Measurements from ENCODE around the gene IQGAP2.

The IQGAP2 gene

DNA sequence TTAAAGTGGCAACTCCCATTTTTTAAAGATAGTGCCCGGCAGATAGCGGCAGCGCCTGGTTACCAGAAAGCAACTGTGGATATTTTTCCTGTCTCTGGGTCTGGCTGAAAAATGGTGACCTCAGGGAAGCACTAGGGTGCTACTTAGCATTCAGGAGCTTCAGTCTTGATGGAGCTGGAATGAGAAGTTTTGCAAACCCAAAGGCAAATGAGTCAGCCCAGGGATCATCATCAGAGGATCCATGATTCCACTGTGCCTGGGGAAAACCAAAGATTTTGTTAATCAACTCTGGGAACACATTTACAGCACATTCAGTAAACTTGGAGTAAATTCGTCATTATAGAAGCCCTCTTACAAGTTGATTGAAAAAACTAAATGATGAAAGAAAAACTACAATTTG lies 339.5 kb downstream of the IQGAP2 start:
- TF ChIP-seq GATA1 (IDR thresholded peaks at IDR 0.05; ENCODE audit: low read depth, low read length) = no peak
- TF ChIP-seq POLR2A (IDR thresholded peaks at IDR 0.05; ENCODE audit: low read length) = no peak
- no peak for DNase-seq

DNA sequence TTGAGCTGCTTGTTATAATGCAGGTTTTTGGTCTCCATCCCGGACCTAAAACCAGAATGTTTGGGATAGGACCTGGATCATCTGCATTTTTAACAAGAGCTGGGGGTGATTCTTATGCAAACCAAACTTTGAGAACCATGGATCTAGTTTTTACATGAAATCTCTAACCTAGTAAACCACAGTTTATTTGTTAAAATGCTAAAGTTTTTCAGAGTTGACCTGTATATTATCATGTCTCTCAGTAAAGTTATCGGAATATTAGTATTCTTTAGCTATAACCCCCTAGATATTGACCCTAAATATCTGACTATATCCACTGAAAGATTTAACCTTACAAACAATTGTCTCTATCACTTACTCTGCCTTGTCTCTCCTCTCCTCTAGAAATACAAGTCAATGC lies 341.5 kb downstream of the IQGAP2 start:
- no peak for DNase-seq
- TF ChIP-seq GATA1 (IDR thresholded peaks at IDR 0.05; ENCODE audit: low read depth, low read length) = no peak
- TF ChIP-seq POLR2A (IDR thresholded peaks at IDR 0.05; ENCODE audit: low read length) = no peak

DNA sequence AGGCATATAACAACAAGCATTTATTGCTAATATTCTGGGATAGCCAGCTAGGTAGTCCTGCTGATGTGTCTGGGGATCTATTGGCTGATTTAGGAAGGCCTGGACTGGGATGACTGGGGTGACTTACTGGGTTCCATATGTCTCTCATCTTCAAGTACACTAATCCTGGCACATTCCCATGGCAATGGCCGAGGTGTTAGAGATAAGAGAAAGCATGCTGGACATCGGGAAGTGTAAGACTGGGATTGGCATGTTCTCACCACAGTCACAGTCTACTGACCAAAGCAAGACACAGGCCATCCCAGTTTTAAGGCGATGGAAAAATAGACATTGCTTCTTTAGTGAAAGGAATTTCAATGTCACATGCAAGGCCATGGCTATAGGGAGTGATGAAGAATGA lies 342.6 kb downstream of the IQGAP2 start:
- no peak for DNase-seq
- TF ChIP-seq POLR2A (IDR thresholded peaks at IDR 0.05; ENCODE audit: low read length) (no peak), GATA1 (IDR thresholded peaks at IDR 0.05; ENCODE audit: low read depth, low read length) (no peak)

DNA sequence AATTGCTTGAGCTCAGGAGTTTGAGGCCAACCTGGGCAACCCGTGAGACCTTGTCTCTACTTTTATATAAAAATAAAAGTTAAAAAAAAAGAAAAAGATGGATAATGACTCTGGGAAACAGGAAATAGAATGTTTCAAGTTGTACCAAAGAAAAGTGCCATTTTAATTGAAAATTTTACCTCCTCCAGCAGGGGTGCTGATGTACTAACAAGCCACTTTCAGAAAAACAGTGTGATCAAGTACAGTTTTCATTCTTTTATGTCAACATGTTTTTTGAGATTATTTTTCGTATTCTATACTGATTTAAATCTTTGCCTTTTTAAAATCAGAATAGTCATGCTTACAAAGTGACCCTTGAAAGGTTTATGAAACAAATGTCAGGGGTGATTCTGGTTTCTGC lies 343.6 kb downstream of the IQGAP2 start:
- no peak for DNase-seq
- TF ChIP-seq GATA1 (IDR thresholded peaks at IDR 0.05; ENCODE audit: low read depth, low read length) (no peak), POLR2A (IDR thresholded peaks at IDR 0.05; ENCODE audit: low read length) (no peak)

DNA sequence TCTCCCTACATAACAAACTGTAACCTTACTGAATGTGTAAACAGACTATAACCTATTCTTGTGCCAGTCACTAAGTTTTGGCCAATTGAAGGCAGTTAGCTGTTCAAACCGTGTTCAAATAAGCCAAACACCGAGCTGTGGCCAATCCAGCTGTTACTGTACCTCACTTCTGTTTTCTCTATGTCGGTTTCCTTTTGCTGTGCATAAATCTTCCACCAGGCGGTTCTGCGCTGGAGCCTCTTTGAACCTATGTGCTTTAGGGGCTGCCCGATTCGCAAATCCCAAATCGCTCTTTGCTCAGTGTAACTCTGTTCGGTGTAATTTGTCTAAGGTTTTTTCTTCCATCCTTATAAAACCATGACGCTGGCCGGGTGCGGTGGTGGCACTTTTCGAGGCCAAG lies 344.6 kb downstream of the IQGAP2 start:
- no peak for DNase-seq
- TF ChIP-seq GATA1 (IDR thresholded peaks at IDR 0.05; ENCODE audit: low read depth, low read length) (no peak), POLR2A (IDR thresholded peaks at IDR 0.05; ENCODE audit: low read length) (no peak)

DNA sequence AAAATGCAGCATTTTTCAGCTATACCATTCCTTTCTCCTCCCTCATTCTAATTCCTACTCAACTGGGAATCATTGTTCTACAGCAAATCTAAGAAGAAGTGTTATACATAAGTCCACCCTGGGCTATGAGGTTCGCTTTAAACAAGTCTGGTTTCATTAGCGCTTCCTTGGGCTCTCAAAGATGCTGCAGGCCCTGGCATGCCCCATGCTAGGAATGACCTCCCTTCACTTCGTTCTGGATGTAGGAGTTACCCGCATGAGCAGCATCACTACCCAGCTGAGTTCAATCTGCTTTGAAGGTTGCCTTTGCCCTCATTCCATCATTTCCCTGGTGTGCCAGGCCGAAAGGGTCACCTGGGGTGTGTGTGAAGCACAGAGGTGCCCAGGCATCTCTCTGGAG lies 348.2 kb downstream of the IQGAP2 start:
- no peak for TF ChIP-seq POLR2A (IDR thresholded peaks at IDR 0.05; ENCODE audit: low read length)
- no peak for TF ChIP-seq GATA1 (IDR thresholded peaks at IDR 0.05; ENCODE audit: low read depth, low read length)
- DNase-seq = no peak

DNA sequence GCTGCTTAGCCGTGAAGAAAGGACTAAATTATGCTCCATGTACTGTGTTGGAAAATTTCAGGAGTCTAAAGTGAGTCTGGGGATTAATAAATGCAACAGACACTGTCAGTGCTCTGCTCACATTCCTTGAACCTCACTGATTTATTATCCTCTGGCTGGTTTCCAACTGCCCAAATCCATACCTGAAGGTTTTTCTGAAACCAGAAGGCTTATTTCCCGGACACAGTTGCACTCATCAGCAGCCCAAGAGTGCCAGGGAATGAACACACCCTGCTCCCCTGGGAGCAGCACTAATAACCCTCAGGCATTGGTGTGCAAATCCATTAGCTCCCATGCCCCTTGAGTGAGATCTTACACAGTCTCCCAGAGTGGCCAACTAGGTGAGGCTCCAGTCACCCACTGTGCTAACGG lies 351.6 kb downstream of the IQGAP2 start:
- no peak for DNase-seq
- TF ChIP-seq GATA1 (IDR thresholded peaks at IDR 0.05; ENCODE audit: low read depth, low read length) = no peak
- TF ChIP-seq POLR2A (IDR thresholded peaks at IDR 0.05; ENCODE audit: low read length) = no peak

DNA sequence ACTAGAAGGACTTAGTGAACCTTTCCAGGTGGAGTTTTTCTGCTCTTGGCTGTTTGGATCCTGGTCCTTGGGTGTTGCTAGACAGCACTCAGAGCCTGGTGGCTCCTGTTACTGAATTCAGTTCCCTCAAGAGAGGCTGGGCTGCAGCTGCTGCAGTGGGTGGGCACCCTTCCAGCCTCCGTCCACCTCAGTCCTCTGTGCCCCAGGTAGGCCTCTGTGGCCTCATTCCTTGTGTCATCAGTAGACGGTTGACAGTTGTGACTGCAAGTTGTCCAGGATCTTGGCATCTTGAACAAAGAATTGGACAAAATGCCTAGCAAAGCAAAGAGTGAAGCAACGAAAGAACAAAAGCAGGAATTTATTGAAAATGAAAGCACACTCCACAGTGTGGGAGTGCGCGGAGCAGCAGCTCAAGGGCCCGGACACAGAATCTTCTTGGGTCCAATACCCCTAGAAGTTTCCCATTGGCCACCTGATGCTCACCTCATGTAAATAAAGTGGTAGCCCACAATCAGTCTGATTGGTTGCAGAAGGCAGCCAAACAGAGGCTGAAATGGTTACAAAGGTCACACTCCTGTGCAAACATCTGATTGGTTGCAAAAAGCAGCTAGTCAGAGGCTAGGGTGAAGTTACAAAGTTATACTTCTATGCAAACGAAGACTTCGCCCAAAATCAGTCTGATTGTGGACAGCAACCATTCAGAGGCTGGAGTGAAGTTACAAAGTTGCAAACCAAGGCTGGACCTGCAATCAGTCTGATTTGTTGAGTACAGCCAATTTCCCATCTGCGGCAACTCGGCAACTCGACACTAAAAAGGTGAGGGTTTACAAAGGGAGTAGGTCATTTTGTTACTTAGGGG lies 352.9 kb downstream of the IQGAP2 start:
- DNase-seq = no peak
- TF ChIP-seq GATA1 (IDR thresholded peaks at IDR 0.05; ENCODE audit: low read depth, low read length) (no peak), POLR2A (IDR thresholded peaks at IDR 0.05; ENCODE audit: low read length) (no peak)

DNA sequence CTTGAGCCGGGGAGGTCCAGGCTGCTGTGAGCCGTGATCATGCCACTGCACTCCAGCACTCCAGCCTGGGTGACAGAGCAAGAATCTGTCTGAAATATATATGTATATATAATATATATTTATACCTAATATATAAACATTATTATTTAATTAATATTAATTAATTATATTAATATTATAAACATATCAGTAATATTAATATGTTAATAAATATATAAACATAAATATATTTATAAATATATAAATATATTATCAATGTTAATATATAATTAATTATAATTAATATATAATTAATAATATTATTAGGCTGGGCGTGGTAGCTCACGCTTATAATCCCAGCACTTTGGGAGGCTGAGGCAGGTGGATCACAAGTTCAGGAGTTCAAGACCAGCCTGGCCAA lies 354.0 kb downstream of the IQGAP2 start:
- TF ChIP-seq POLR2A (IDR thresholded peaks at IDR 0.05; ENCODE audit: low read length) = no peak
- TF ChIP-seq GATA1 (IDR thresholded peaks at IDR 0.05; ENCODE audit: low read depth, low read length) = no peak
- DNase-seq = no peak

Measured in erythroblast (primary cell).